ENCODE results near the gene LST1. TPM values are rescaled to one million over a fixed set of nuclear protein-coding genes. Genes with fewer than 3 reads are reported as not detected.

Gene LST1
- total RNA-seq, 1 experiment from 2014 or later: not detected

- Histone ChIP-seq H3K27me3 (ENCODE audit: low read length) (no peaks in the 10 kb centered on the region), H3K27ac (ENCODE audit: low read length) (no peak overlapping the region), H3K4me3 (ENCODE audit: low read length) (no peak overlapping the region), H3F3A (ENCODE audit: low read length, unreplicated experiment) (no peaks in the 10 kb centered on the region), H3K9me2 (replicated peaks; ENCODE audit: low read length) (no peaks in the 10 kb centered on the region), H3K4me1 (ENCODE audit: insufficient read depth, low read length) (peaks cover 6% of the 10 kb centered on the region), H3K4me2 (ENCODE audit: low read length) (no peak overlapping the region), H3K9ac (ENCODE audit: low read length) (no peak overlapping the region), H3K9me3 (ENCODE audit: low read length) (no peaks in the 10 kb centered on the region), H3K79me2 (ENCODE audit: low read length) (no peaks in the 10 kb centered on the region), H3K36me3 (ENCODE audit: low read depth, low read length) (no peaks in the 10 kb centered on the region), H2AFZ (ENCODE audit: low read length) (no peak overlapping the region), H4K20me1 (ENCODE audit: low read length) (no peaks in the 10 kb centered on the region)
- ATAC-seq: no peak
- CTCF ChIA-PET: no interaction called here
- no TSS peak for BruUV-seq (replicated peaks)
- POLR2A ChIA-PET (ENCODE audit: unreplicated experiment): no interaction called here
- intact Hi-C loops (cut with micrococcal nuclease): no loop called here
- no peak for DNase-seq
- TF ChIP-seq CTCF (conservative IDR thresholded peaks at IDR 0.05; ENCODE audit: low read depth, low read length): no peak
- TF ChIP-seq EZH2 (IDR thresholded peaks at IDR 0.05; ENCODE audit: low read length, unreplicated experiment): no peak
These were observed 18.3 kb upstream of the LST1 start for GRCh38 chr6:31567531-31568370.

DNA sequence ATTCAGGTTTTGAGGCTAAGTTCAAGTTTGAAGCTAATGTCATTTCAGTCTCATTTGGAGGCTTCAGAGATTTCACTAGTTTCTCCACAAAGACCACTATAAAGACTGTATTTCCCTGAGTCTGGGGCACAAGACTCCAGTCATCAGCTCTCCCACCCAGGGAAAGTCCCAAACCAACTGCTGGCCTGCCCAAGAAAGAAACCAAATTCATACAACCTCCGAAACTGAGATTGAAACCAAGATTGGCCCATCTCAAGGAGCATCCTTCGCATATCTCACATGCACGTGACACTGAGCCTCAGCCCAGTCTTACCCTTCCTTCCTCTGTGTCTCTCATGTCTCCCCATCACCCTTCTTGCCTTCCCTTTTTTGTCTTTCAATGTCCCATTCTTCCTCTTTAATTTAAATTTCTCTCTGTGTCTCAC, 17.5 kb upstream of the LST1 start:
- no peaks in the 10 kb centered on the region for H3K36me3 ChIP-seq (ENCODE audit: low read depth, low read length)
- ATAC-seq: no peak
- H4K20me1 ChIP-seq (ENCODE audit: low read length): no peaks in the 10 kb centered on the region
- H2AFZ ChIP-seq (ENCODE audit: low read length): no peak overlapping the region
- no peak overlapping the region for H3K4me3 ChIP-seq (ENCODE audit: low read length)
- CTCF ChIA-PET: no interaction called here
- no peaks in the 10 kb centered on the region for H3K9me2 ChIP-seq (replicated peaks; ENCODE audit: low read length)
- H3K9me3 ChIP-seq (ENCODE audit: low read length): no peaks in the 10 kb centered on the region
- BruUV-seq (replicated peaks): no TSS peak
- no peaks in the 10 kb centered on the region for H3K4me1 ChIP-seq (ENCODE audit: insufficient read depth, low read length)
- no peaks in the 10 kb centered on the region for H3K27me3 ChIP-seq (ENCODE audit: low read length)
- DNase-seq: no peak
- H3F3A ChIP-seq (ENCODE audit: low read length, unreplicated experiment): no peaks in the 10 kb centered on the region
- POLR2A ChIA-PET (ENCODE audit: unreplicated experiment): no interaction called here
- no peak overlapping the region for H3K9ac ChIP-seq (ENCODE audit: low read length)
- TF ChIP-seq CTCF (conservative IDR thresholded peaks at IDR 0.05; ENCODE audit: low read depth, low read length) (no peak), EZH2 (IDR thresholded peaks at IDR 0.05; ENCODE audit: low read length, unreplicated experiment) (no peak), EZH2phosphoT487 (IDR thresholded peaks at IDR 0.05; ENCODE audit: borderline replicate concordance, low read length) (no peak)
- no peak overlapping the region for H3K4me2 ChIP-seq (ENCODE audit: low read length)
- intact Hi-C loops (cut with micrococcal nuclease): no loop called here
- no peaks in the 10 kb centered on the region for H3K79me2 ChIP-seq (ENCODE audit: low read length)
- H3K27ac ChIP-seq (ENCODE audit: low read length): no peak overlapping the region

- Histone ChIP-seq H3K9ac (ENCODE audit: low read length) (no peak overlapping the region), H3K36me3 (ENCODE audit: low read depth, low read length) (no peaks in the 10 kb centered on the region), H2AFZ (ENCODE audit: low read length) (no peak overlapping the region), H3K27ac (ENCODE audit: low read length) (no peak overlapping the region), H3K9me2 (replicated peaks; ENCODE audit: low read length) (no peaks in the 10 kb centered on the region), H3K9me3 (ENCODE audit: low read length) (no peaks in the 10 kb centered on the region), H3K4me1 (ENCODE audit: insufficient read depth, low read length) (no peaks in the 10 kb centered on the region), H3K4me3 (ENCODE audit: low read length) (no peak overlapping the region), H3F3A (ENCODE audit: low read length, unreplicated experiment) (no peaks in the 10 kb centered on the region), H3K27me3 (ENCODE audit: low read length) (no peaks in the 10 kb centered on the region), H4K20me1 (ENCODE audit: low read length) (no peaks in the 10 kb centered on the region), H3K79me2 (ENCODE audit: low read length) (no peaks in the 10 kb centered on the region), H3K4me2 (ENCODE audit: low read length) (no peak overlapping the region)
- no peak for ATAC-seq
- intact Hi-C loops (cut with micrococcal nuclease): no loop called here
- no peak for TF ChIP-seq EZH2phosphoT487 (IDR thresholded peaks at IDR 0.05; ENCODE audit: borderline replicate concordance, low read length)
- TF ChIP-seq CTCF (conservative IDR thresholded peaks at IDR 0.05; ENCODE audit: low read depth, low read length): no peak
- no peak for TF ChIP-seq EZH2 (IDR thresholded peaks at IDR 0.05; ENCODE audit: low read length, unreplicated experiment)
- CTCF ChIA-PET: no interaction called here
- POLR2A ChIA-PET (ENCODE audit: unreplicated experiment): no interaction called here
- DNase-seq: no peak
- no TSS peak for BruUV-seq (replicated peaks)
These were observed 16.1 kb upstream of the LST1 start for GRCh38 chr6:31569861-31570536.

Measured in PC-3 (cell line).